HCT116 (cell line): ENCODE measurements around the gene AKAP13. TPM values are rescaled to one million over a fixed set of nuclear protein-coding genes. Genes with fewer than 3 reads are reported as not detected.

Source experiments
- ATAC-seq: fragments of 200-7000 bp; cut with Tn5 transposase; 2 replicates; pipeline ENCODE4 v1.9.1; 2020; ENCODE audit warnings: mild to moderate bottlenecking, moderate library complexity
- BruUV-seq: library from RNA; stranded (reverse); fragments of 400-500 nt; replicated peaks from 2 replicates; lab custom pipeline; 2021; lab: Mats Ljungman, UMichigan
- CTCF ChIA-PET: fragments of 300-600 bp; sonication (Branson Sonifier 250); formaldehyde crosslinking; loops from one replicate; lab custom pipeline; 2021; ENCODE audit warnings: antibody characterized with exemption; lab: Charles Lee
- POLR2A ChIA-PET: fragments of 300-600, 350-600 bp; sonication (Branson Sonifier 250); formaldehyde crosslinking; loops from one replicate; lab custom pipeline; 2021; ENCODE audit warnings: antibody characterized with exemption; lab: Charles Lee
- RAD21 ChIA-PET, 2 experiments: fragments of 300-600 bp; sonication (Branson Sonifier 250); formaldehyde crosslinking; loops; one replicate each; lab custom pipeline; 2023; ENCODE audit warnings: low total read pairs in 2 of 2; ENCODE audit not compliant: uncharacterized antibody in 2 of 2, unreplicated experiment in 2 of 2, low non-redundant PET in 1 of 2; lab: Charles Lee
- DNase-seq: peaks from one replicate; pipeline ENCODE4 v3.0.0-alpha.2; 2010; ENCODE audit warnings: low read depth, low spot score
- H2AFZ ChIP-seq: fragments of 200-600 bp; shearing (Covaris generic), sonication (generic); 2 replicates; pipeline ENCODE4 v1.6.1; 2017; ENCODE audit warnings: low read depth, mixed run types, mixed read lengths, antibody characterized with exemption, low read length; ENCODE audit not compliant: poor library complexity, severe bottlenecking
- H3K27ac ChIP-seq: 2 replicates; pipeline ENCODE4 v1.5.1; 2012; ENCODE audit warnings: low read depth, low read length
- H3K27me3 ChIP-seq: fragments of 200-600 bp; sonication (generic); 2 replicates; pipeline ENCODE4 v1.6.1; 2016; ENCODE audit warnings: mixed run types, low read length, mixed read lengths; ENCODE audit not compliant: insufficient read depth
- H3K36me3 ChIP-seq, 2 experiments: fragments of 200-500 bp in 1 of 2; fragments of 200-600 bp in 1 of 2; sonication (Bioruptor generic) in 1 of 2; sonication (generic) in 1 of 2; 2 replicates each; pipeline versions ENCODE4 v1.5.1 to v1.6.1; 2014 to 2016; ENCODE audit warnings: low read length in 2 of 2, inconsistent platforms in 1 of 2, mixed read lengths in 1 of 2, mixed run types in 1 of 2; ENCODE audit not compliant: insufficient read depth in 2 of 2, control insufficient read depth in 1 of 2
- H3K4me1 ChIP-seq, 2 experiments: fragments of 200-600 bp in 1 of 2; sonication (generic) in 1 of 2; 2 replicates each; pipeline versions ENCODE4 v1.5.1 to v1.6.1; 2012 to 2017; ENCODE audit warnings: low read length in 2 of 2, inconsistent platforms in 1 of 2, mild to moderate bottlenecking in 1 of 2, mixed read lengths in 1 of 2, mixed run types in 1 of 2, moderate library complexity in 1 of 2; ENCODE audit not compliant: insufficient read depth in 2 of 2, control insufficient read depth in 1 of 2
- H3K4me2 ChIP-seq: fragments of 200-600 bp; sonication (generic); 2 replicates; pipeline ENCODE4 v1.6.1; 2017; ENCODE audit warnings: mixed run types, low read length, mixed read lengths
- H3K4me3 ChIP-seq, 2 experiments: fragments of 200-600 bp in 1 of 2; sonication (generic) in 1 of 2; replicated peaks in 1 of 2; 2 replicates each; pipeline ENCODE4 v1.5.1; 2011 to 2016; ENCODE audit warnings: low read length in 2 of 2, control low read depth in 1 of 2, low read depth in 1 of 2, mild to moderate bottlenecking in 1 of 2, mixed read lengths in 1 of 2, mixed run types in 1 of 2
- H3K79me2 ChIP-seq: fragments of 200-600 bp; sonication (generic); 2 replicates; pipeline ENCODE4 v1.6.1; 2017; ENCODE audit warnings: mild to moderate bottlenecking, mixed run types, low read length, moderate library complexity, mixed read lengths; ENCODE audit not compliant: insufficient read depth
- H3K9ac ChIP-seq: fragments of 200-600 bp; sonication (generic); 2 replicates; pipeline ENCODE4 v1.6.1; 2016; ENCODE audit warnings: low read length, mixed read lengths
- H3K9me2 ChIP-seq: fragments of 200-600 bp; sonication (generic), shearing (Covaris generic); 2 replicates; pipeline ENCODE4 v1.6.1; 2017; ENCODE audit warnings: mixed run types, mild to moderate bottlenecking, moderate library complexity; ENCODE audit not compliant: insufficient read depth
- H3K9me3 ChIP-seq, 2 experiments: fragments of 200-500 bp in 1 of 2; fragments of 200-600 bp in 1 of 2; sonication (Bioruptor generic) in 1 of 2; sonication (generic) in 1 of 2; 2 replicates each; pipeline ENCODE4 v1.6.1; 2014 to 2017; ENCODE audit warnings: low read length in 2 of 2, mixed read lengths in 2 of 2, inconsistent platforms in 1 of 2, low read depth in 1 of 2, mild to moderate bottlenecking in 1 of 2, mixed run types in 1 of 2, moderate library complexity in 1 of 2; ENCODE audit not compliant: control insufficient read depth in 1 of 2, insufficient read depth in 1 of 2
- H4K20me1 ChIP-seq: fragments of 200-600 bp; sonication (generic), shearing (Covaris generic); 2 replicates; pipeline ENCODE4 v1.6.1; 2017; ENCODE audit warnings: mixed run types, mild to moderate bottlenecking, moderate library complexity; ENCODE audit not compliant: insufficient read depth
- ATF3 ChIP-seq: IDR thresholded peaks from 2 replicates; pipeline ENCODE4 v1.6.1; 2012
- CBX3 ChIP-seq: IDR thresholded peaks from 2 replicates; pipeline ENCODE4 v1.6.1; 2012; ENCODE audit warnings: low read depth
- CTCF ChIP-seq, 3 experiments: fragments of 200-600 bp in 1 of 3; sonication (generic) in 1 of 3; IDR thresholded peaks in 2 of 3; conservative IDR thresholded peaks in 1 of 3; 2 replicates each; pipeline ENCODE4 v1.5.1; 2012 to 2017; ENCODE audit warnings: low read depth in 2 of 3, low read length in 2 of 3, antibody characterized with exemption in 1 of 3, borderline replicate concordance in 1 of 3, control low read depth in 1 of 3, mild to moderate bottlenecking in 1 of 3, mixed read lengths in 1 of 3, mixed run types in 1 of 3, moderate library complexity in 1 of 3; ENCODE audit not compliant: insufficient read depth in 1 of 3
- ELF1 ChIP-seq: IDR thresholded peaks from 2 replicates; pipeline ENCODE4 v1.6.1; 2012; ENCODE audit warnings: low read depth, borderline replicate concordance
- EZH2 ChIP-seq: fragments of 200-600 bp; sonication (generic); IDR thresholded peaks from 2 replicates; pipeline ENCODE4 v1.6.1; 2017; ENCODE audit warnings: antibody characterized with exemption, mixed run types
- FOSL1 ChIP-seq: IDR thresholded peaks from 2 replicates; pipeline ENCODE4 v1.6.1; 2012; ENCODE audit warnings: low read depth
- POLR2AphosphoS5 ChIP-seq: IDR thresholded peaks from 2 replicates; pipeline ENCODE4 v1.6.1; 2011; ENCODE audit warnings: mild to moderate bottlenecking, low read depth, low read length, moderate library complexity
- REST ChIP-seq: IDR thresholded peaks from 2 replicates; pipeline ENCODE4 v1.6.1; 2012; ENCODE audit warnings: low read depth
- SIN3A ChIP-seq: IDR thresholded peaks from 2 replicates; pipeline ENCODE4 v1.6.1; 2012; ENCODE audit warnings: low read depth
- SP1 ChIP-seq: IDR thresholded peaks from 2 replicates; pipeline ENCODE4 v1.6.1; 2012; ENCODE audit warnings: low read depth
- TCF7L2 ChIP-seq: IDR thresholded peaks from 2 replicates; pipeline ENCODE4 v1.7.0; 2011; ENCODE audit warnings: borderline replicate concordance, inconsistent platforms; ENCODE audit not compliant: insufficient read depth, insufficient read length; ENCODE audit errors: extremely low read depth
- ZBTB33 ChIP-seq: IDR thresholded peaks from 2 replicates; pipeline ENCODE4 v1.6.1; 2011; ENCODE audit warnings: mild to moderate bottlenecking, low read length, moderate library complexity; ENCODE audit not compliant: insufficient replicate concordance; ENCODE audit errors: extremely low read depth
- ZFX ChIP-seq: fragments of 450-650 bp; IDR thresholded peaks from 2 replicates; pipeline ENCODE4 v1.6.1; 2017
- intact Hi-C: fragments of 100-400 bp; cut with micrococcal nuclease; formaldehyde crosslinking; loops from 2 replicates; pipeline ENCODE4 v1.10.0; 2022
- total RNA-seq: library from RNA; stranded (reverse); gene quantifications from one replicate; pipeline ENCODE4 v1.2.1, GENCODE V29; 2021; ENCODE audit not compliant: unreplicated experiment

Gene AKAP13
- total RNA-seq, 1 experiment from 2014 or later: 43.1 TPM

- CTCF ChIA-PET: no interaction called here
- intact Hi-C loops: no loop called here
- no peak for TF ChIP-seq FOSL1
- no peak for TF ChIP-seq ZFX
- TF ChIP-seq ATF3: no peak
- no peak for TF ChIP-seq EZH2
- no peak for TF ChIP-seq POLR2AphosphoS5
- no peak for TF ChIP-seq TCF7L2
- TF ChIP-seq CBX3: no peak
- TF ChIP-seq ZBTB33: no peak
- TF ChIP-seq SIN3A: no peak
- no peak for TF ChIP-seq SP1
- TF ChIP-seq CTCF (IDR thresholded peaks at IDR 0.05 in 2 of 3, conservative IDR thresholded peaks at IDR 0.05 in 1 of 3; ENCODE audit: borderline replicate concordance in 1 of 3, insufficient read depth in 1 of 3, low read depth in 2 of 3, low read length in 2 of 3): no peak
- no peak for TF ChIP-seq REST
- TF ChIP-seq ELF1: no peak
- TF ChIP-seq, all 23 proteins: peak for 0
These were observed 164.8 kb downstream of the AKAP13 start for GRCh38 chr15:85545185-85545584.

More at GRCh38 chr15:85545185-85545584, 164.8 kb downstream of the AKAP13 start:
- ChIA-PET POLR2A (no interaction called here), RAD21 (no interaction called here)
- Histone ChIP-seq H3K9ac (no peak overlapping the region), H3K27ac (no peak overlapping the region), H4K20me1 (no peaks in the 10 kb centered on the region), H3K79me2 (no peaks in the 10 kb centered on the region), H3K27me3 (no peaks in the 10 kb centered on the region), H3K4me3 (no peak overlapping the region), H3K9me3 (no peaks in the 10 kb centered on the region), H3K4me2 (no peak overlapping the region), H3K4me1 (no peaks in the 10 kb centered on the region), H2AFZ (no peak overlapping the region), H3K9me2 (no peaks in the 10 kb centered on the region), H3K36me3 (peaks cover 0 to 2% of the 10 kb centered on the region in 2 experiments; a peak in 1 of 4 replicates)
- DNase-seq (no peak), ATAC-seq (no peak)
- TSS peak; percentile 16 for BruUV-seq
